PC-3 (cell line): ENCODE data around the gene RETSAT. TPM values are rescaled to one million over a fixed set of nuclear protein-coding genes. Genes with fewer than 3 reads are reported as not detected.
A peak's percentile ranks its signal among the peaks of the same experiment; 100 is the strongest.

Experiments
- ATAC-seq: fragments of 200-7000 bp; cut with Tn5 transposase; 2 replicates; pipeline ENCODE4 v1.9.1; 2020; ENCODE audit warnings: mild to moderate bottlenecking, moderate library complexity
- BruUV-seq: library from RNA; stranded (reverse); fragments of 400-500 nt; replicated peaks from 2 replicates; lab custom pipeline; 2021; lab: Mats Ljungman, UMichigan
- CTCF ChIA-PET: fragments of 300-600 bp; sonication (Branson Sonifier 250); formaldehyde crosslinking; loops from one replicate; lab custom pipeline; 2022; ENCODE audit warnings: antibody characterized with exemption; lab: Charles Lee
- POLR2A ChIA-PET: fragments of 300-600 bp; sonication (Branson Sonifier 250); formaldehyde crosslinking; loops from one replicate; lab custom pipeline; 2022; ENCODE audit warnings: antibody characterized with exemption; ENCODE audit not compliant: unreplicated experiment; lab: Charles Lee
- DNase-seq: peaks from one replicate; pipeline ENCODE4 v3.0.0-alpha.2; 2015
- H2AFZ ChIP-seq: fragments of 300-600 bp; sonication (generic); 2 replicates; pipeline ENCODE4 v1.6.0; 2016; ENCODE audit warnings: antibody characterized with exemption, low read length
- H3F3A ChIP-seq: fragments of 300-600 bp; sonication (generic); one replicate; pipeline ENCODE4 v1.6.0; 2017; ENCODE audit warnings: antibody characterized with exemption, low read length, control low read depth, mild to moderate bottlenecking; ENCODE audit not compliant: unreplicated experiment
- H3K27ac ChIP-seq: fragments of 300-600 bp; sonication (generic); 2 replicates; pipeline ENCODE4 v1.5.1; 2016; ENCODE audit warnings: mild to moderate bottlenecking, low read length
- H3K27me3 ChIP-seq: fragments of 300-600 bp; sonication (generic); 2 replicates; pipeline ENCODE4 v1.6.1; 2016; ENCODE audit warnings: low read length, mixed read lengths
- H3K36me3 ChIP-seq: fragments of 300-600 bp; sonication (generic); 2 replicates; pipeline ENCODE4 v1.6.1; 2016; ENCODE audit warnings: low read depth, mixed run types, low read length, mixed read lengths
- H3K4me1 ChIP-seq: fragments of 300-600 bp; sonication (generic); 2 replicates; pipeline ENCODE4 v1.5.1; 2016; ENCODE audit warnings: low read length; ENCODE audit not compliant: insufficient read depth
- H3K4me2 ChIP-seq: fragments of 300-600 bp; sonication (generic); 2 replicates; pipeline ENCODE4 v1.6.0; 2016; ENCODE audit warnings: low read length
- H3K4me3 ChIP-seq: fragments of 300-600 bp; sonication (generic); 2 replicates; pipeline ENCODE4 v1.5.1; 2016; ENCODE audit warnings: mild to moderate bottlenecking, low read length, mixed read lengths
- H3K79me2 ChIP-seq: fragments of 300-600 bp; sonication (generic); 2 replicates; pipeline ENCODE4 v1.6.1; 2017; ENCODE audit warnings: low read length, mixed read lengths
- H3K9ac ChIP-seq: fragments of 300-600 bp; sonication (generic); 2 replicates; pipeline ENCODE4 v1.6.0; 2016; ENCODE audit warnings: mild to moderate bottlenecking, low read length
- H3K9me2 ChIP-seq: fragments of 300-600 bp; sonication (generic); replicated peaks from 2 replicates; pipeline ENCODE4 v1.6.1; 2016; ENCODE audit warnings: mixed run types, low read length, mixed read lengths
- H3K9me3 ChIP-seq: fragments of 300-600 bp; sonication (generic); 2 replicates; pipeline ENCODE4 v1.6.1; 2016; ENCODE audit warnings: low read length, mixed read lengths
- H4K20me1 ChIP-seq: fragments of 300-600 bp; sonication (generic); 2 replicates; pipeline ENCODE4 v1.6.1; 2016; ENCODE audit warnings: low read length, mixed read lengths
- CTCF ChIP-seq: fragments of 300-600 bp; sonication (generic); conservative IDR thresholded peaks from 2 replicates; pipeline ENCODE4 v1.5.1; 2017; ENCODE audit warnings: antibody characterized with exemption, low read depth, mild to moderate bottlenecking, low read length
- EZH2 ChIP-seq: fragments of 300-600 bp; sonication (generic); IDR thresholded peaks from one replicate; pipeline ENCODE4 v1.6.1; 2017; ENCODE audit warnings: antibody characterized with exemption, mild to moderate bottlenecking, low read length; ENCODE audit not compliant: unreplicated experiment
- EZH2phosphoT487 ChIP-seq: fragments of 300-600 bp; sonication (generic); IDR thresholded peaks from 2 replicates; pipeline ENCODE4 v1.6.1; 2018; ENCODE audit warnings: mild to moderate bottlenecking, antibody characterized with exemption, low read length, borderline replicate concordance
- intact Hi-C: fragments of 100-400 bp; cut with micrococcal nuclease; formaldehyde crosslinking; loops from 2 replicates; pipeline ENCODE4 v1.9.0; 2023
- total RNA-seq: library from RNA; depleted of rRNA; stranded (reverse); fragments of >200 nt; gene quantifications from 2 replicates; pipeline ENCODE4 v1.2.3, GENCODE V29; 2014

RETSAT gene
- total RNA-seq, 1 experiment from 2014 or later: 39.1 TPM

- TSS peak; percentile 77 for BruUV-seq
- ChIA-PET POLR2A (interaction anchor here (0.7 to 1.3 kb wide), 2 partner anchors 67 to 185 kb away, joined by 4 read pairs; partner anchors contain the start of gene MAT2A), CTCF (interaction anchor here (0.6 kb wide), 1 partner anchor 242 kb away, joined by 3 read pairs; the partner anchor contains the start of gene RNF181)
- Histone ChIP-seq H3K27me3 (no peaks in the 10 kb centered on the region), H4K20me1 (peaks cover 12% of the 10 kb centered on the region; the same call in 1 of the 2 replicates), H3K9me2 (no peaks in the 10 kb centered on the region), H3K4me1 (peaks cover 32% of the 10 kb centered on the region), H3K9ac (peak overlapping the region; percentile 89), H3K36me3 (peaks cover 26% of the 10 kb centered on the region), H3F3A (no peaks in the 10 kb centered on the region), H3K9me3 (no peaks in the 10 kb centered on the region), H3K4me3 (peak overlapping the region; percentile 84), H3K27ac (peak overlapping the region; percentile 61), H2AFZ (peak overlapping the region; percentile 44), H3K4me2 (peak overlapping the region; percentile 93), H3K79me2 (peaks cover 49% of the 10 kb centered on the region)
- TF ChIP-seq CTCF: no peak
- TF ChIP-seq EZH2: no peak
- TF ChIP-seq EZH2phosphoT487: no peak
- ATAC-seq (peak; percentile 45), DNase-seq (peak; percentile 51)
- intact Hi-C loops: loop anchor here (1.0 to 5.0 kb wide), 2 partner anchors 15 to 53 kb away; no protein-coding TSS in a partner anchor
Measured at GRCh38 chr2:85353876-85354285, 447 bp downstream of the RETSAT start.

GRCh38 chr2:85347599-85347998 is 6.7 kb downstream of the RETSAT start:
- H3K36me3 ChIP-seq: peaks cover 53% of the 10 kb centered on the region

More at GRCh38 chr2:85347599-85347998, 6.7 kb downstream of the RETSAT start:
- Histone ChIP-seq H4K20me1 (peaks cover 1% of the 10 kb centered on the region; the same call in 1 of the 2 replicates), H3K9me3 (no peaks in the 10 kb centered on the region), H3K9ac (no peak overlapping the region), H3K4me1 (peaks cover 2% of the 10 kb centered on the region; the same call in 1 of the 2 replicates), H3K27ac (no peak overlapping the region), H2AFZ (no peak overlapping the region), H3K4me2 (no peak overlapping the region), H3K4me3 (no peak overlapping the region), H3F3A (no peaks in the 10 kb centered on the region), H3K27me3 (no peaks in the 10 kb centered on the region), H3K79me2 (peaks cover 11% of the 10 kb centered on the region), H3K9me2 (no peaks in the 10 kb centered on the region)
- ATAC-seq: no peak
- no TSS peak for BruUV-seq
- ChIA-PET POLR2A (no interaction called here), CTCF (no interaction called here)
- no peak for DNase-seq
- intact Hi-C loops: no loop called here
- TF ChIP-seq CTCF: no peak
- TF ChIP-seq EZH2phosphoT487: no peak
- no peak for TF ChIP-seq EZH2
